ENCODE results near the gene SNCG. TPM values are rescaled to one million over a fixed set of nuclear protein-coding genes. Genes with fewer than 3 reads are reported as not detected.

Gene SNCG
- 1,040 and 1,509 TPM in 2 replicates for polyA plus RNA-seq

GRCh38 chr10:86958116-86958900 lies at the start of gene SNCG:
Gene SNCG (plus strand): TSS chr10:86958599. CDS start chr10:86958698, 99 bp downstream.

GRCh38 chr10:86957471-86958115 lies 806 bp upstream of the SNCG start, which contains the start of gene MMRN2:
Gene MMRN2 (minus strand): TSS chr10:86957615. CDS start chr10:86957541, 74 bp downstream.

GRCh38 chr10:86968271-86968993 lies 10.0 kb downstream of the SNCG start, which contains the start of gene ADIRF:
Gene ADIRF (plus strand): TSS chr10:86968482. CDS start chr10:86968545, 63 bp downstream.

Other genes starting within 250 kb of the SNCG start
- gene BMPR1A, start 202.0 kb upstream of the SNCG start, polyA plus RNA-seq, result 5.7 and 8.5 TPM in 2 replicates
- 0.46 and 0.52 TPM in 2 replicates for gene MMRN2, start 984 bp upstream of the SNCG start, polyA plus RNA-seq
- 3.3 and 4.2 TPM in 2 replicates for gene ADIRF, start 9.9 kb downstream of the SNCG start, polyA plus RNA-seq
- gene FAM25A, start 61.7 kb downstream of the SNCG start, polyA plus RNA-seq, result not detected in 2 replicates
- gene GLUD1, start 136.2 kb downstream of the SNCG start, polyA plus RNA-seq, result 108 and 116 TPM in 2 replicates
- 3.7 and 4.8 TPM in 2 replicates for gene SHLD2, start 136.6 kb downstream of the SNCG start, polyA plus RNA-seq

Data from Purkinje cell (primary cell).